Neutrophil (primary cell): ENCODE measurements around the gene MOB3A.

Source experiments
- H3K27ac ChIP-seq: fragments of 200-600 bp; sonication (generic); 2 replicates; pipeline ENCODE4 v1.5.1; 2016; ENCODE audit warnings: mild to moderate bottlenecking, moderate library complexity
- H3K27me3 ChIP-seq: fragments of 200-600 bp; sonication (generic); 2 replicates; pipeline ENCODE4 v1.6.0; 2016; ENCODE audit warnings: mild to moderate bottlenecking
- H3K36me3 ChIP-seq: fragments of 200-600 bp; sonication (generic); 2 replicates; pipeline ENCODE4 v1.5.1; 2017
- H3K4me1 ChIP-seq, 2 experiments: fragments of 200-600 bp in 1 of 2; sonication (generic) in 1 of 2; 1 replicate in 1 of 2; 2 replicates in 1 of 2; pipeline versions ENCODE4 v1.5.1 to v1.6.1; 2013 to 2016; ENCODE audit warnings: low read depth in 1 of 2, low read length in 1 of 2, mild to moderate bottlenecking in 1 of 2, moderate library complexity in 1 of 2; ENCODE audit not compliant: control insufficient read depth in 1 of 2, insufficient read depth in 1 of 2
- H3K4me3 ChIP-seq, 2 experiments: fragments of 200-600 bp in 1 of 2; sonication (generic) in 1 of 2; 1 replicate in 1 of 2; 2 replicates in 1 of 2; pipeline ENCODE4 v1.5.1; 2013 to 2016; ENCODE audit warnings: low read depth in 1 of 2, low read length in 1 of 2, mild to moderate bottlenecking in 1 of 2, moderate library complexity in 1 of 2
- H3K9me3 ChIP-seq: fragments of 200-600 bp; sonication (generic); 2 replicates; pipeline ENCODE4 v1.5.1; 2016
- TF ChIP-seq, protein P1 (sequence below): fragments of 200-600 bp; sonication (generic); IDR thresholded peaks from 2 replicates; pipeline ENCODE4 v1.5.1; 2016; ENCODE audit warnings: antibody characterized with exemption

MOB3A gene

DNA sequence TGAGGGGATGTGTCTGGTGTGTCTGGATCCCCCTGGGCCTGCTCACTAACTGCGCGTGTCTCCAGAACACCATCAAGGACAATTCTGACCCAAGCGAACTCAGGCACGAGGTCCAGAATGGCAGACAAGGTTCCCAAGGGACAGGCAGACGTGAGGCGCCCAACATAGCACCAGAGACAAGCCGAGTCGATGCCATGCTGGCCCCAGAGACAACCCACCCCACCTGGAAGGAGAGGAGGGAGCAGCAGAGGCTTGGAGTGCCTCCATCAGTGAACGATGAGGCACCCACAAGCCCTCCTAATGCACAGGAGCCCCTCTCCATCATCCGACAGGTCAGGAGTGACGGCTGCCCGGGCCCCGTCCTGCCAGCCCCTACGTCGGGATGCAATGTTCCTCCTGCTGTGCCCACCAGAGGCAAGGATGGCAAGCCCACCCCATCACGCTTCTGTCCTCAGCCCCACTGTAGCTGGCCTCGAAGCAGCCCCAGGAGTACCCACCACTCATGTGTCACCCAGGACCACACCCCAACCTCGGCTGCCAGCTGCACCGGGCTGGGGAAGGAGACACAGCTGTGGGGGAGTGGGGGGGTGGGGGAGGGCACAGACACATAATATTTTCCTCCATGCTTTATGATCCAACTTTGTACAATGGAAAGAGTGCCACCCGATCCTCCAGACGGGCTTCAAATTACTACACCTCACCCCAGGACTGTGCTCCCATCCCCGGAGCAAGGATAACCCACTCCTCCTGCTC lies 43.4 kb upstream of the MOB3A start:
- Histone ChIP-seq H3K4me1 (no peaks in the 10 kb centered on the region), H3K36me3 (peaks cover 57% of the 10 kb centered on the region), H3K9me3 (no peaks in the 10 kb centered on the region), H3K4me3 (no peak overlapping the region), H3K27me3 (no peaks in the 10 kb centered on the region), H3K27ac (no peak overlapping the region)
- TF ChIP-seq, protein P1, sequence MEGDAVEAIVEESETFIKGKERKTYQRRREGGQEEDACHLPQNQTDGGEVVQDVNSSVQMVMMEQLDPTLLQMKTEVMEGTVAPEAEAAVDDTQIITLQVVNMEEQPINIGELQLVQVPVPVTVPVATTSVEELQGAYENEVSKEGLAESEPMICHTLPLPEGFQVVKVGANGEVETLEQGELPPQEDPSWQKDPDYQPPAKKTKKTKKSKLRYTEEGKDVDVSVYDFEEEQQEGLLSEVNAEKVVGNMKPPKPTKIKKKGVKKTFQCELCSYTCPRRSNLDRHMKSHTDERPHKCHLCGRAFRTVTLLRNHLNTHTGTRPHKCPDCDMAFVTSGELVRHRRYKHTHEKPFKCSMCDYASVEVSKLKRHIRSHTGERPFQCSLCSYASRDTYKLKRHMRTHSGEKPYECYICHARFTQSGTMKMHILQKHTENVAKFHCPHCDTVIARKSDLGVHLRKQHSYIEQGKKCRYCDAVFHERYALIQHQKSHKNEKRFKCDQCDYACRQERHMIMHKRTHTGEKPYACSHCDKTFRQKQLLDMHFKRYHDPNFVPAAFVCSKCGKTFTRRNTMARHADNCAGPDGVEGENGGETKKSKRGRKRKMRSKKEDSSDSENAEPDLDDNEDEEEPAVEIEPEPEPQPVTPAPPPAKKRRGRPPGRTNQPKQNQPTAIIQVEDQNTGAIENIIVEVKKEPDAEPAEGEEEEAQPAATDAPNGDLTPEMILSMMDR: no peak

DNA sequence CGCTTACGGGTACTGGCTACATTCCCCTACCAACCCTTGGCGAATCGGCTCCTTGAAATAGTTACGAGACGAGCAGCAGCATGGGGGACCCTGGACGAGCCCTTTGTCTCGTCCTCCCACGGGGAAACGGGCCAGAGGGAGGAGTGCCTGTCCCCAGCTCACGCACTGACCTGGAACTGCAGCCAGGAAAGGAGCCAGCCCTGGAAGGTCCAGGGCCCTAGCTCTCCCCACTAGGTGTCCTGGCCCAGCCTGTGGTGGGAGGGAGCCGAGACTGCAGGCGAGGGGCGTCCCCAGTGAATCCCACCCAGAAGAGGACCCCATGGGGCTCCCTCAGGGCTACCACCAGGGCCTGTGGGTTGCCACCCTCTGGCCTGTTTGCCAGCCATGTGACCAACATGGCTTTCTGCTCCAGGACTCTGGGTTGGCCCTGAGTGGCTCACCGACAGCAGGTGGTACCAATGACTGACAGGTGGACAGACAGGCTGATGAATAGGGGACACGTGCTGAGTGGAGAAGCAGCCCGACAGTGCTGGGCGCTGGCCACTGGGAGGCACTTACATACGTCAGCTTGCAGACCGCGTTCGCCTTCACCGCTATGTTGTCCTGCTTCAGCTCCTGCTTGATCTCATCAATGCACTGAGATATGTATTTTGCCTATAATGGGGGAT lies 42.1 kb upstream of the MOB3A start:
- Histone ChIP-seq H3K4me3 (no peak overlapping the region), H3K27me3 (no peaks in the 10 kb centered on the region), H3K9me3 (no peaks in the 10 kb centered on the region), H3K4me1 (no peaks in the 10 kb centered on the region), H3K36me3 (peaks cover 60% of the 10 kb centered on the region), H3K27ac (no peak overlapping the region)
- TF ChIP-seq, protein P1: no peak

DNA sequence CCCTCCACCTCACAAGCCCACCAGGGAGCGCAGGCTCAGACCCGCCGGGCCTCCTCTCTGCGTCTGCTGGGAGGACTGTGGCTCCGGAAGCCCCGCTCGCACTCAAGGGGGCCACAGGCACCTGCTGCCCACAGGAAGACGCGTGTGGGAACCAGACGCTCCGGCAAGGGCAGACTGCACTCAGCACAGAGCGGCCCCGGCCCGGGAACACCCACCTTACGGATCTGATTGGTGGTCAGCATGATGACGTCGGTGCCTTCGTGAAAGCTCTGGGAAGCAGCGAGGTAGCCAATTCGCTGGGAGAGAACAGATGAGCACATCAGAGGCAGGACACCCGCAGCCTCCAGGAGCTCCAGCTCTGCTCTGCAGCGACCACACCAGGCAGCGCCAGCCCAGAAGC lies 40.7 kb upstream of the MOB3A start:
- H3K36me3 ChIP-seq: peaks cover 74% of the 10 kb centered on the region
- no peak overlapping the region for H3K27ac ChIP-seq
- H3K9me3 ChIP-seq: no peaks in the 10 kb centered on the region
- no peaks in the 10 kb centered on the region for H3K27me3 ChIP-seq
- no peak overlapping the region for H3K4me3 ChIP-seq
- H3K4me1 ChIP-seq: no peaks in the 10 kb centered on the region
- TF ChIP-seq, protein P1: no peak

DNA sequence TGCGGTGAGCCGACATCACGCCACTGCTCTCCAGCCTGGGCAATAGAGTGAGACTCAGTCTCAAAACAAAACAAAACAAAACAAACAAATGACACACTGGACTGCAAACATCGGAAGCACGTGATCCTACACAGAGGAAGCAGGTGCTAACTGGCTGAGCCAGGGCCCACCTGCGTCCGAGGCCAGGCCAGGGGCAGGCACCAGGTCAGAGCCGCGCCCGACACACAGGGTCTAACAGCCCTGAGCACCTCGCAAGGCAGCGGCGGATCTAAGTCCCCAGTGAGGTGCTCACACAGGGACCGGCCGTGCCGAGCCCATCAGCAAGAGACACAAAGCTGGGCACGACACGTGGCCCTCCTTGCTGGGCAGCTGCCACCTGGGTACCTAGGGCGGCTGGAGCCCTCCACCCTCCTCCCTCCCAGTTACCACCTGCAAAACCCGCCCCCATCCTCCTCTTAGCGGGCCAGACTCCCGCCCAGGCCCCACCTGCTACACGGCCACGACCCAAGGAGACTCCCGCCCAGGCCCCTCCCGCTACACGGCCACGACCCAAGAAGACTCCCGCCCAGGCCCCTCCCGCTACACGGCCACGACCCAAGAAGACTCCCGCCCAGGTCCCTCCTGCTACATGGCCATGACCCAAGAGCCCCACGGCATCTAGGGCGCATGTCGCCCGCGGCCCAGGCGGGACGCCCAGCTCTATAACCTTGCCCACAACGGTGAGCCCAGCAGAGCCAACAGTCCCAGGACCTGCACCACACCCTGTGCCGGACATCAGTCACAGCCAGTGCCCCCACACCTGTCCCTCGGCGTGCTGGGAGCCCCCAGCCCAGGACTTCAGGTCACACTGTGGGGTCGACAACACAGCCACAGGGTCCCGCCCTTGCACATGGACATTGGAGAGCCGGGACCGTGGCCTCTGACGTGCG lies 39.6 kb upstream of the MOB3A start:
- Histone ChIP-seq H3K27ac (no peak overlapping the region), H3K9me3 (no peaks in the 10 kb centered on the region), H3K27me3 (no peaks in the 10 kb centered on the region), H3K4me1 (no peaks in the 10 kb centered on the region), H3K4me3 (no peak overlapping the region), H3K36me3 (peaks cover 84% of the 10 kb centered on the region)
- TF ChIP-seq, protein P1: no peak

DNA sequence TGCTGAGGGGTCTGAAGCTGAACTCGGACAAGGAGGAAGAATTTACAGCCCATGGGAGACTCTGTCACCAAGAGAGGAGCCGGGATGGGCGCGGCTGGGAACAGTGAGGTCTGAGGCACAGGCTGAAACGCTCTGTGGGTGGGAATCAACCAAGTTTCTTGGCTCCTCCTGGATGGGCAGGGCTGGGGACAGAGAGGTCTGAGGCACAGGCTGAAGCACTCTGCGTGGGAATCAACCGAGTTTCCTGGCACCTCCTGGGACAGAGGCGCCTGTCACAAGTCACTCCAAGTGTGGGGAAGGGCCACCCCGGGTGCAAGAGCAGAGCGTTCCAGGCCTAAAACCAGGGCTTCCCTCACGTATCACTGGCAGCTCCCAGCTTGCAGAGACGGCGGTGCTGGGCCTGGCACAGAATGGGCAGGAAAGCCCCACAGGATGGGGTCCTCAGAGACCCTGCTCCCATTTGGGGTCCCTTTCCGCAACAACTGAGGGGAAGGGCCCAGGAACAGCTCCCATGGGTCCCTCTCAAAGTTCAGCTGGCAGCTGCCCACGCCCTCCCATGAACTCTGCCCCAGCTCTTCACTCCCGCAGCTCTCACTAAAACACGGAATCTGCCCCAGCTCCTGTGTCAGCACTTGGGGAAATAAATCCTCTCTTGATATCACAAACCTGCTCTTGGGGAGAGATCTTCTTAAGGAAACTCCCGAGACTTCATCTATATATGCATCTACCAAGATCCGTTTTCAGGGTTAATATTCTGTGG lies 36.8 kb upstream of the MOB3A start:
- H3K4me3 ChIP-seq: no peak overlapping the region
- H3K27me3 ChIP-seq: no peaks in the 10 kb centered on the region
- H3K27ac ChIP-seq: no peak overlapping the region
- H3K4me1 ChIP-seq: no peaks in the 10 kb centered on the region
- no peaks in the 10 kb centered on the region for H3K9me3 ChIP-seq
- peaks cover 83% of the 10 kb centered on the region for H3K36me3 ChIP-seq
- TF ChIP-seq, protein P1: no peak
